Measurements from ENCODE around the gene CABCOCO1. TPM values are rescaled to one million over a fixed set of nuclear protein-coding genes. Genes with fewer than 3 reads are reported as not detected.

Gene CABCOCO1
- total and polyA plus RNA-seq, 10 of the 15 experiments (the other 5 are each of a cell fraction or from before 2014, with no cell fraction given), result not detected

GRCh38 chr10:61779276-61779675 is 116.5 kb downstream of the CABCOCO1 start:
- no TSS peak for BruUV-seq (replicated peaks)
- no peak for ATAC-seq
- no peaks in the 10 kb centered on the region for H3K4me1 ChIP-seq (ENCODE audit: control insufficient read depth, insufficient read depth, low read length)
- ChIA-PET CTCF (no interaction called here), RAD21 (ENCODE audit: unreplicated experiment) (no interaction called here), SMC1A (ENCODE audit: uncharacterized antibody, unreplicated experiment) (no interaction called here), POLR2A (no interaction called here)
- no peaks in the 10 kb centered on the region for H3K9me3 ChIP-seq (replicated peaks; ENCODE audit: control insufficient read depth, insufficient read depth, low read length)
- in situ Hi-C loops (cut with MboI), result no loop called here
- 56% methylated on average over 6 of the region's 6 CpGs for WGBS (ENCODE audit: insufficient coverage, insufficient replicate concordance, low lambda C conversion rate, missing lambda C conversion rate)
- no peaks in the 10 kb centered on the region for H3K36me3 ChIP-seq (ENCODE audit: control insufficient read depth in 2 of 2, insufficient read depth in 2 of 2, low read length in 1 of 2)
- no peak for FAIRE-seq
- no peak overlapping the region for H3K9ac ChIP-seq (ENCODE audit: control insufficient read depth, insufficient read depth, low read length)
- no peak for TF ChIP-seq REST (IDR thresholded peaks at IDR 0.05; ENCODE audit: low read depth, low read length)
- no peak for TF ChIP-seq HCFC1 (IDR thresholded peaks at IDR 0.05; ENCODE audit: low read length)
- H3K79me2 ChIP-seq (ENCODE audit: control insufficient read depth, insufficient read depth, low read length), result no peaks in the 10 kb centered on the region
- no peak overlapping the region for H3K4me2 ChIP-seq (ENCODE audit: control insufficient read depth, insufficient read depth)
- H3K27me3 ChIP-seq (replicated peaks in 1 of 2; ENCODE audit: control insufficient read depth in 2 of 2, insufficient read depth in 2 of 2, low read length in 1 of 2), result no peaks in the 10 kb centered on the region
- intact Hi-C loops (cut with micrococcal nuclease; ENCODE audit: unreplicated experiment), result no loop called here
- no peak overlapping the region for H3K27ac ChIP-seq (ENCODE audit: control insufficient read depth, insufficient read depth)
- H2AFZ ChIP-seq (ENCODE audit: control insufficient read depth, low read depth, low read length), result no peak overlapping the region
- no peak overlapping the region for H3K4me3 ChIP-seq
- DNase-seq (ENCODE audit: low read depth, low spot score), result no peak
- H4K20me1 ChIP-seq (ENCODE audit: control insufficient read depth, insufficient read depth), result no peaks in the 10 kb centered on the region

- no peaks in the 10 kb centered on the region for H3K27me3 ChIP-seq (replicated peaks in 1 of 2; ENCODE audit: control insufficient read depth in 2 of 2, insufficient read depth in 2 of 2, low read length in 1 of 2)
- H3K27ac ChIP-seq (ENCODE audit: control insufficient read depth, insufficient read depth), result no peak overlapping the region
- WGBS (ENCODE audit: insufficient coverage, insufficient replicate concordance, low lambda C conversion rate, missing lambda C conversion rate), result 39% methylated on average over 9 of the region's 9 CpGs
- H2AFZ ChIP-seq (ENCODE audit: control insufficient read depth, low read depth, low read length), result no peak overlapping the region
- DNase-seq (ENCODE audit: low read depth, low spot score), result no peak
- H4K20me1 ChIP-seq (ENCODE audit: control insufficient read depth, insufficient read depth), result no peaks in the 10 kb centered on the region
- H3K4me3 ChIP-seq, result no peak overlapping the region
- ChIA-PET CTCF (no interaction called here), SMC1A (ENCODE audit: uncharacterized antibody, unreplicated experiment) (no interaction called here), POLR2A (no interaction called here), RAD21 (ENCODE audit: unreplicated experiment) (no interaction called here)
- intact Hi-C loops (cut with micrococcal nuclease; ENCODE audit: unreplicated experiment) (no loop called here), in situ Hi-C loops (cut with MboI) (no loop called here)
- no peak; the same call in 2 of the 3 replicates for ATAC-seq
- no peak for FAIRE-seq
- H3K9me3 ChIP-seq (replicated peaks; ENCODE audit: control insufficient read depth, insufficient read depth, low read length), result no peaks in the 10 kb centered on the region
- H3K79me2 ChIP-seq (ENCODE audit: control insufficient read depth, insufficient read depth, low read length), result no peaks in the 10 kb centered on the region
- no peaks in the 10 kb centered on the region for H3K36me3 ChIP-seq (ENCODE audit: control insufficient read depth in 2 of 2, insufficient read depth in 2 of 2, low read length in 1 of 2)
- H3K4me2 ChIP-seq (ENCODE audit: control insufficient read depth, insufficient read depth), result no peak overlapping the region
- BruUV-seq (replicated peaks), result no TSS peak
- H3K4me1 ChIP-seq (ENCODE audit: control insufficient read depth, insufficient read depth, low read length), result no peaks in the 10 kb centered on the region
- no peak overlapping the region for H3K9ac ChIP-seq (ENCODE audit: control insufficient read depth, insufficient read depth, low read length)
- TF ChIP-seq NRF1 (conservative IDR thresholded peaks at IDR 0.05; ENCODE audit: low read depth, low read length) (no peak), CREM (IDR thresholded peaks at IDR 0.05; ENCODE audit: low read depth) (no peak), NKRF (conservative IDR thresholded peaks at IDR 0.05) (no peak), POLR2AphosphoS5 (IDR thresholded peaks at IDR 0.05; ENCODE audit: low read length) (no peak), CHD4 (IDR thresholded peaks at IDR 0.05) (no peak), IKZF2 (IDR thresholded peaks at IDR 0.05) (no peak), ZNF274 (IDR thresholded peaks at IDR 0.05; ENCODE audit: insufficient read depth, insufficient read length) (no peak)
Observed at GRCh38 chr10:61779950-61780659, 117.4 kb downstream of the CABCOCO1 start.
